SK-N-SH treated with all-trans-retinoic acid at 6 μM for 48 hours (cell line): ENCODE results near the gene LPP.

Source experiments
- ATAC-seq: fragments of 200-7000 bp; cut with Tn5 transposase; 3 replicates; pipeline ENCODE4 v1.9.1; 2020; ENCODE audit warnings: mild to moderate bottlenecking, moderate library complexity
- ARNTL ChIP-seq: fragments of 450-650 bp; formaldehyde crosslinking; IDR thresholded peaks from 2 replicates; pipeline ENCODE4 v1.5.0; 2020; ENCODE audit warnings: low read depth, mild to moderate bottlenecking, moderate library complexity, borderline replicate concordance
- BACH2 ChIP-seq: fragments of 250-450 bp; sonication (Bioruptor Pico); IDR thresholded peaks from 2 replicates; pipeline ENCODE4 v1.9.0; 2021; ENCODE audit warnings: mild to moderate bottlenecking, borderline replicate concordance
- CREB5 ChIP-seq: fragments of 250-450 bp; sonication (Bioruptor Pico); IDR thresholded peaks from 2 replicates; pipeline ENCODE4 v1.5.1; 2020; ENCODE audit warnings: low read depth, mild to moderate bottlenecking, moderate library complexity
- CSDC2 ChIP-seq: fragments of 250-450 bp; sonication (Bioruptor Pico); IDR thresholded peaks from 2 replicates; pipeline ENCODE4 v1.5.0; 2020; ENCODE audit warnings: mild to moderate bottlenecking, moderate library complexity
- CSRNP3 ChIP-seq: fragments of 250-450 bp; sonication (Bioruptor Pico); IDR thresholded peaks from 2 replicates; pipeline ENCODE4 v1.5.1; 2021; ENCODE audit warnings: mild to moderate bottlenecking, moderate library complexity
- ESRRG ChIP-seq: fragments of 250-450 bp; sonication (Bioruptor Pico); IDR thresholded peaks from 2 replicates; pipeline ENCODE4 v1.6.1; 2021; ENCODE audit warnings: mild to moderate bottlenecking
- GLIS3 ChIP-seq: fragments of 250-450 bp; sonication (Bioruptor Pico); IDR thresholded peaks from 2 replicates; pipeline ENCODE4 v1.5.0; 2020; ENCODE audit warnings: mild to moderate bottlenecking, moderate library complexity
- ISL1 ChIP-seq: fragments of 250-450 bp; sonication (Bioruptor Pico); IDR thresholded peaks from 2 replicates; pipeline ENCODE4 v2.1.2; 2022; ENCODE audit warnings: mild to moderate bottlenecking, moderate library complexity
- OSR1 ChIP-seq: fragments of 250-450 bp; sonication (Bioruptor Pico); IDR thresholded peaks from 2 replicates; pipeline ENCODE4 v1.8.0; 2022; ENCODE audit warnings: moderate library complexity, mild to moderate bottlenecking, inconsistent platforms
- PATZ1 ChIP-seq: fragments of 250-450 bp; sonication (Bioruptor Pico); IDR thresholded peaks from 2 replicates; pipeline ENCODE4 v1.8.0; 2020; ENCODE audit warnings: mild to moderate bottlenecking, moderate library complexity, borderline replicate concordance
- POU6F1 ChIP-seq: fragments of 250-450 bp; sonication (Bioruptor Pico); IDR thresholded peaks from 2 replicates; pipeline ENCODE4 v1.8.0; 2021; ENCODE audit warnings: low read depth, mild to moderate bottlenecking, moderate library complexity, borderline replicate concordance
- PPARA ChIP-seq: fragments of 250-450 bp; sonication (Bioruptor Pico); IDR thresholded peaks from 2 replicates; pipeline ENCODE4 v1.5.0; 2020; ENCODE audit warnings: mild to moderate bottlenecking, borderline replicate concordance
- RARB ChIP-seq: fragments of 250-450 bp; sonication (Bioruptor Pico); IDR thresholded peaks from 2 replicates; pipeline ENCODE4 v1.8.0; 2021; ENCODE audit warnings: mild to moderate bottlenecking, moderate library complexity
- SNAI2 ChIP-seq: fragments of 250-450 bp; sonication (Bioruptor Pico); IDR thresholded peaks from 2 replicates; pipeline ENCODE4 v1.5.0; 2020; ENCODE audit warnings: mild to moderate bottlenecking, moderate library complexity
- TCF4 ChIP-seq: fragments of 250-450 bp; sonication (Bioruptor Pico); IDR thresholded peaks from 2 replicates; pipeline ENCODE4 v1.8.0; 2021; ENCODE audit warnings: mild to moderate bottlenecking, moderate library complexity, borderline replicate concordance
- TOX ChIP-seq: fragments of 250-450 bp; sonication (Bioruptor Pico); IDR thresholded peaks from 2 replicates; pipeline ENCODE4 v1.8.0; 2021; ENCODE audit warnings: mild to moderate bottlenecking, moderate library complexity, borderline replicate concordance
- TSHZ2 ChIP-seq: fragments of 250-450 bp; sonication (Bioruptor Pico); IDR thresholded peaks from 2 replicates; pipeline ENCODE4 v1.5.0; 2020; ENCODE audit warnings: mild to moderate bottlenecking, moderate library complexity
- ZC3H10 ChIP-seq: fragments of 250-450 bp; sonication (Bioruptor Pico); IDR thresholded peaks from 2 replicates; pipeline ENCODE4 v1.5.1; 2021; ENCODE audit warnings: mild to moderate bottlenecking, moderate library complexity
- ZFP30 ChIP-seq: fragments of 450-650 bp; formaldehyde crosslinking; IDR thresholded peaks from 2 replicates; pipeline ENCODE4 v1.5.0; 2022; ENCODE audit warnings: mild to moderate bottlenecking, moderate library complexity
- ZNF565 ChIP-seq: fragments of 450-650 bp; formaldehyde crosslinking; conservative IDR thresholded peaks from 2 replicates; pipeline ENCODE4 v1.5.0; 2020; ENCODE audit warnings: low read depth, mild to moderate bottlenecking, moderate library complexity
- ZNF70 ChIP-seq: fragments of 450-650 bp; formaldehyde crosslinking; IDR thresholded peaks from 2 replicates; pipeline ENCODE4 v1.5.0; 2020; ENCODE audit warnings: mild to moderate bottlenecking, moderate library complexity
- ZNF8 ChIP-seq: fragments of 450-650 bp; formaldehyde crosslinking; IDR thresholded peaks from 2 replicates; pipeline ENCODE4 v1.5.0; 2020; ENCODE audit warnings: mild to moderate bottlenecking, moderate library complexity

Gene LPP

GRCh38 chr3:188870431-188870830 is 716.5 kb downstream of the LPP start:
- ATAC-seq, result no peak
- no peak for TF ChIP-seq PPARA
- TF ChIP-seq GLIS3 (CRISPR knock-in tag), result no peak
- no peak for TF ChIP-seq ZC3H10 (CRISPR knock-in tag)
- TF ChIP-seq PATZ1 (CRISPR knock-in tag), result no peak
- TF ChIP-seq ZFP30 (CRISPR knock-in tag), result no peak
- TF ChIP-seq TOX (CRISPR knock-in tag), result no peak
- no peak for TF ChIP-seq BACH2
- TF ChIP-seq CSDC2 (CRISPR knock-in tag), result no peak
- TF ChIP-seq TCF4 (CRISPR knock-in tag), result no peak
- no peak for TF ChIP-seq ZNF565
- no peak for TF ChIP-seq CREB5 (CRISPR knock-in tag)
- TF ChIP-seq TSHZ2 (CRISPR knock-in tag), result no peak
- no peak for TF ChIP-seq ZNF8 (CRISPR knock-in tag)
- TF ChIP-seq POU6F1 (CRISPR knock-in tag), result no peak
- no peak for TF ChIP-seq ARNTL
- no peak for TF ChIP-seq ISL1 (CRISPR knock-in tag)
- TF ChIP-seq ZNF70 (CRISPR knock-in tag), result no peak

- ATAC-seq, result no peak
- TF ChIP-seq ESRRG (CRISPR knock-in tag), result no peak
- TF ChIP-seq RARB (CRISPR knock-in tag), result no peak
- no peak for TF ChIP-seq CSDC2 (CRISPR knock-in tag)
- TF ChIP-seq OSR1 (CRISPR knock-in tag), result no peak
- no peak for TF ChIP-seq ZNF565
- TF ChIP-seq BACH2, result no peak
- TF ChIP-seq GLIS3 (CRISPR knock-in tag), result no peak
Measured at GRCh38 chr3:188874576-188874975, 720.6 kb downstream of the LPP start.

- TF ChIP-seq CSRNP3 (no peak), SNAI2 (CRISPR knock-in tag) (no peak), RARB (CRISPR knock-in tag) (no peak), ZC3H10 (CRISPR knock-in tag) (no peak), CSDC2 (CRISPR knock-in tag) (no peak), ISL1 (CRISPR knock-in tag) (no peak)
- ATAC-seq, result no peak
Measured at GRCh38 chr3:188875413-188875812, 721.5 kb downstream of the LPP start.
